ENCODE measurements around the gene NUP210L. TPM values are rescaled to one million over a fixed set of nuclear protein-coding genes. Genes with fewer than 3 reads are reported as not detected.

Gene NUP210L
- total RNA-seq = under 1 TPM in 3 of 4 donors, not detected in 1; under 0.01 to 0.30 (median 0.21) TPM

DNA sequence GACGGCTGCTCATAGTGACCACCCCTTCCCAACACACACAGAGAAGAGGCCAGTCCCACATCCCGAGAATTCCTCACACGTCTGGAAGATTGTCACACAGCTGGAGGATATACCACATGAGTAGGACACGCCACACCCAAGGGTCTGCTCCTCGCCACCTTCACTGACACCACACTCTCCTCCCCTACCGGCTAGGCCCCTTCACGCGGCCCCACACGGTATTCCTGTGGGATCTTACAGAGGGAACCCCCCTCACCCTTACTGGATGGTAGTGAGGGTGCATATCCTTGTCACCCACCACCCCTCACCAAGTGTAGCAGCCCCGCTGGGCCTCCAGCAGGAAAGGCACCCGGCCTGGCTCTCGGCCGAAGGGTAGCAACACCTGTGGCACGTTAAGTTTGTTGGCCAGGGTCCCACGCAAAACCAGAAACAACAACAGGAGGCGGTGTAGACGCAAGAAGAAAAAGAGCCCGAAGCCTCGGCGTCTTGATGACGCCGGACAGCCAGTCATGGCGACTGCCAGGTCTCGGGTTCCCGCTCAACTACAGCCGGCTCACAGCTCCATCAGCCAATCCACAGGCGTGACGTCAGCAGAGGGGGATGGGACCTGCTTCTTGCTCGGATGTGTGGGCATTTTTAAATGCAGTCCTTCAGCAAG is at the start of gene NUP210L:
Gene NUP210L, minus strand, starts transcription at position 540 of the 658 bp plus-strand sequence.
- H3K4me3 ChIP-seq = no peak within 1 kb of the TSS
- WGBS, 2 donors = 66 to 73% methylated on average over 29 of the region's 29 CpGs
- DNase-seq (ENCODE audit: low spot score in 2 of 2) = peak; percentile 44 to 47
- no peaks in the 10 kb centered on the region for H3K27me3 ChIP-seq
- H3K9me3 ChIP-seq = peaks cover 0 to 2% (median 0%) of the 10 kb centered on the region in 4 donors
- peak within 1 kb of the TSS; percentile 53 to 90 (median 71) for H3K27ac ChIP-seq
- H3K36me3 ChIP-seq = peaks cover 0 to 14% (median 0%) of the 10 kb centered on the region in 3 donors
- TF ChIP-seq, protein P1, sequence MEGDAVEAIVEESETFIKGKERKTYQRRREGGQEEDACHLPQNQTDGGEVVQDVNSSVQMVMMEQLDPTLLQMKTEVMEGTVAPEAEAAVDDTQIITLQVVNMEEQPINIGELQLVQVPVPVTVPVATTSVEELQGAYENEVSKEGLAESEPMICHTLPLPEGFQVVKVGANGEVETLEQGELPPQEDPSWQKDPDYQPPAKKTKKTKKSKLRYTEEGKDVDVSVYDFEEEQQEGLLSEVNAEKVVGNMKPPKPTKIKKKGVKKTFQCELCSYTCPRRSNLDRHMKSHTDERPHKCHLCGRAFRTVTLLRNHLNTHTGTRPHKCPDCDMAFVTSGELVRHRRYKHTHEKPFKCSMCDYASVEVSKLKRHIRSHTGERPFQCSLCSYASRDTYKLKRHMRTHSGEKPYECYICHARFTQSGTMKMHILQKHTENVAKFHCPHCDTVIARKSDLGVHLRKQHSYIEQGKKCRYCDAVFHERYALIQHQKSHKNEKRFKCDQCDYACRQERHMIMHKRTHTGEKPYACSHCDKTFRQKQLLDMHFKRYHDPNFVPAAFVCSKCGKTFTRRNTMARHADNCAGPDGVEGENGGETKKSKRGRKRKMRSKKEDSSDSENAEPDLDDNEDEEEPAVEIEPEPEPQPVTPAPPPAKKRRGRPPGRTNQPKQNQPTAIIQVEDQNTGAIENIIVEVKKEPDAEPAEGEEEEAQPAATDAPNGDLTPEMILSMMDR (IDR thresholded peaks at IDR 0.05) = no peak
- TF ChIP-seq POLR2A (IDR thresholded peaks at IDR 0.05) = no peak
- no peak for TF ChIP-seq EP300 (IDR thresholded peaks at IDR 0.05)
- peaks cover 0 to 65% (median 37%) of the 10 kb centered on the region in 4 donors for H3K4me1 ChIP-seq

DNA sequence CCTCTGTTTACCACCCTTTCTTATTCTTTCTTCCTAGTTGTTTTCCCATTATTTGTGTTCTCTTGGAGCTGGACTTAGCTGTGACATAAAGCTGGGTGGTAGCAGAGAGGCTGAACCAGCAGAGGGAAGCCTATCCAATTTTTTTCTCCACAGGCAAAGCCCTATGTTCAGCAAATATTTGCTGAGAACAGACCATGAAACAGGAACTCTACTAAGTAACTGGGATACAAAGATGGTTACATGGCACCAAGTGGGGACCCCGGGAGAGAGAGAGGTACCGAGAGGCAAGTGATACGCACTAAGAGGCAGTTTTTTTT is 44.6 kb upstream of the NUP210L start:
- Histone ChIP-seq H3K27me3 (no peaks in the 10 kb centered on the region), H3K36me3 (no peaks in the 10 kb centered on the region), H3K27ac (peak overlapping the region in 2 of 4 donors; percentile 44 to 69), H3K4me3 (no peak overlapping the region), H3K9me3 (no peaks in the 10 kb centered on the region), H3K4me1 (peaks cover 0 to 11% (median 0%) of the 10 kb centered on the region in 4 donors)
- DNase-seq (ENCODE audit: low spot score in 2 of 2) = no peak
- WGBS, 2 donors = 89 to 93% methylated on average over 3 of the region's 3 CpGs
- TF ChIP-seq POLR2A (IDR thresholded peaks at IDR 0.05) = no peak
- TF ChIP-seq EP300 (IDR thresholded peaks at IDR 0.05) = no peak
- TF ChIP-seq, protein P1 (IDR thresholded peaks at IDR 0.05) = no peak

DNA sequence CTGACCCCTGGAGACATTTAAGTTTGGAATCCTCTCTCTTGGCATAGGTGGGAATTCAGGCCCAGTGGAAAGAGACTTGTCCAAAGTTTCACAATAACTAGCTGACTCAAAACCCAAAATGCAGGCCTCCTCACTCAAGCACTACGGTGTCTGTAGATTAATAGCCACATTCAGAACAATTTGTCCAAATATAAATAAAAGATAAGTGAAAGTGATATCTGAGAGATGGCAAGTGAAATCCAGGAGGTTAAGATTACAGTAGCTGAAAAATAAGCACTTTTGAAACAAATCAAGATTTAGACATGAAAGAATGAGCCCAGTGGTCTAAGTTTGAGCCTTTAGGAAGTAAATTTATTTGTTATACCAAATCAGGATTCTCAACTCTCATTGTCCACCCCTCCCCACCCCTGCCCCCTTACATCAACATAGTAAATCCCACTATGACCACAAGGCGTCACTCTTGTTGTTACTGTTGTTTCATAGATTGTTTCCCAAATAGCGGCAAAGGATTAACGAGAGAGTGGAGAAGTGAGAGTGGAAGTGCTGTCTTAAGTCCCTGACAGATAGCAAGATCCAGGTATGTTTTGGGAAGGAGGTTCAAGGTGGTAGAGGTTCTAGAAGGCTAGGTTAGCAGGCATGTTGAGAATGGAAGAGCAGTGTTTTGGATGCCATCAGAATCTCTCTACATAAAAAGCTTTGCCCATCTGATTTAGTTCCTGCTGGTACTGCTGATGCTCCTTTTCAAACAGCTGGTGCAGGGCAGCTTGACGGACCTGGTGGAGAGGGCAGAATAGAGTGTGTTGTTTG is 44.1 kb upstream of the NUP210L start:
- Histone ChIP-seq H3K4me1 (peaks cover 0 to 11% (median 0%) of the 10 kb centered on the region in 4 donors), H3K4me3 (no peak overlapping the region), H3K27ac (peak overlapping the region in 2 of 4 donors; percentile 44 to 69), H3K9me3 (no peaks in the 10 kb centered on the region), H3K36me3 (no peaks in the 10 kb centered on the region), H3K27me3 (no peaks in the 10 kb centered on the region)
- 5 to 9% methylated on average over 5 of the region's 5 CpGs for WGBS, 2 donors
- peak in 1 of 2 donors; percentile 90 for DNase-seq (ENCODE audit: low spot score in 2 of 2)
- TF ChIP-seq POLR2A (IDR thresholded peaks at IDR 0.05) (no peak), EP300 (IDR thresholded peaks at IDR 0.05) (peak in 1 of 2 donors; percentile 12)
- TF ChIP-seq, protein P1 (IDR thresholded peaks at IDR 0.05) = peak; percentile 48 to 59 (median 54)

DNA sequence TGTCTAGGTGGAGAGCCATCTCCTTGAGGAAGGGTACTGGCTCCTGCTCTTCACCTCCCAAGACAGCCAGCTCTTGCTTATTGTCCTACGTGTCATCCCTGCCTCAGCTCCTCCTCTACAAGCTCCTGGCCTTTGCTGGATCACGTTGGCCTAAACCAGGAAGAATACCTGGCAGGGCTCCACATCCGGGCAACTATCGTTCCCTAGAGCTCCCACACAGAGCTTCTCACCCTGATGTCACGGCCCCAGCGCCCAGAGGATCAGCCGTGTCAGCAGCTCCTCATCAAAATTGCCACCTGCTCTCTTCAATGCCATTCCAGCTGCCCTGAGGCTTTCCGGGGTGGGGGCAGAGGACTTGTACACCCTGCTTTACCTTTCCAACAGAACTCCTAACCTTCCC is 38.9 kb upstream of the NUP210L start:
- Histone ChIP-seq H3K36me3 (no peaks in the 10 kb centered on the region), H3K4me3 (no peak overlapping the region), H3K4me1 (peaks cover 0 to 8% (median 0%) of the 10 kb centered on the region in 4 donors), H3K9me3 (no peaks in the 10 kb centered on the region), H3K27ac (no peak overlapping the region), H3K27me3 (no peaks in the 10 kb centered on the region)
- 62 to 67% methylated on average over 8 of the region's 8 CpGs for WGBS, 2 donors
- no peak for DNase-seq (ENCODE audit: low spot score in 2 of 2)
- TF ChIP-seq EP300 (IDR thresholded peaks at IDR 0.05) = no peak
- TF ChIP-seq POLR2A (IDR thresholded peaks at IDR 0.05) = no peak
- TF ChIP-seq, protein P1 (IDR thresholded peaks at IDR 0.05) = no peak

DNA sequence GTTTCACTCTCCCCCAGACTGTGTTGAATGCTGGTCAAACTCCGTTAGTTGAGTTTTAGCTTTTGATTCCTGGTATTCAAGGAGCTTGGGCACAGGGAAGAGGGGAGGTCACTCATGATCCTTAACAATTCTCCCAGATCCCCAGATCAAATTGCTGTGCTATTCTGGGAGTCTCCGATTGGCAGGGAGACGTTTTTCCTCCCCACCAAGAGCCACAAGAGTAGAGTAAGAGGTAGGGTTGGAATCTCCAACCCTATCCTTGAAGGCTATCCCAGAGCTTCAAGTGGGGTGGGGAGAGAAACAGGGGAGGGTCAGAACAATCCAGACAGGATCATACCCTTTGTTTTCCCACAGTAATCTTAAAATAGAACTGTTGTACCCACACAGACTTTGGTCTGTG is 37.6 kb upstream of the NUP210L start:
- WGBS, 2 donors = 24 to 32% methylated on average over 3 of the region's 3 CpGs
- Histone ChIP-seq H3K27ac (no peak overlapping the region), H3K4me3 (no peak overlapping the region), H3K36me3 (no peaks in the 10 kb centered on the region), H3K9me3 (no peaks in the 10 kb centered on the region), H3K27me3 (no peaks in the 10 kb centered on the region), H3K4me1 (peaks cover 0 to 8% (median 0%) of the 10 kb centered on the region in 4 donors)
- TF ChIP-seq, protein P1 (IDR thresholded peaks at IDR 0.05) = no peak
- no peak for TF ChIP-seq EP300 (IDR thresholded peaks at IDR 0.05)
- TF ChIP-seq POLR2A (IDR thresholded peaks at IDR 0.05) = no peak
- no peak for DNase-seq (ENCODE audit: low spot score in 2 of 2)

Data from tibial nerve (tissue), 4 donors.